ENCODE measurements around the gene SPDYE3.
"Not testable (repeated sequence)": the region's sequence is repeated elsewhere in the genome, so short reads cannot be mapped to it uniquely, and the experiment has no call there.

Gene SPDYE3, protein sequence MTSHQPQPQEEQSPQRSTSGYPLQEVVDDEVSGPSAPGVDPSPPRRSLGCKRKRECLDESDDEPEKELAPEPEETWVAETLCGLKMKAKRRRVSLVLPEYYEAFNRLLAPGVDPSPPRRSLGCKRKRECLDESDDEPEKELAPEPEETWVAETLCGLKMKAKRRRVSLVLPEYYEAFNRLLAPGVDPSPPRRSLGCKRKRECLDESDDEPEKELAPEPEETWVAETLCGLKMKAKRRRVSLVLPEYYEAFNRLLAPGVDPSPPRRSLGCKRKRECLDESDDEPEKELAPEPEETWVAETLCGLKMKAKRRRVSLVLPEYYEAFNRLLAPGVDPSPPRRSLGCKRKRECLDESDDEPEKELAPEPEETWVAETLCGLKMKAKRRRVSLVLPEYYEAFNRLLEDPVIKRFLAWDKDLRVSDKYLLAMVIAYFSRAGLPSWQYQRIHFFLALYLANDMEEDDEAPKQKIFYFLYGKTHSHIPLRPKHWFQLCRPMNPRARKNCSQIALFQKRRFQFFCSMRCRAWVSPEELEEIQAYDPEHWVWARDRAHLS

DNA sequence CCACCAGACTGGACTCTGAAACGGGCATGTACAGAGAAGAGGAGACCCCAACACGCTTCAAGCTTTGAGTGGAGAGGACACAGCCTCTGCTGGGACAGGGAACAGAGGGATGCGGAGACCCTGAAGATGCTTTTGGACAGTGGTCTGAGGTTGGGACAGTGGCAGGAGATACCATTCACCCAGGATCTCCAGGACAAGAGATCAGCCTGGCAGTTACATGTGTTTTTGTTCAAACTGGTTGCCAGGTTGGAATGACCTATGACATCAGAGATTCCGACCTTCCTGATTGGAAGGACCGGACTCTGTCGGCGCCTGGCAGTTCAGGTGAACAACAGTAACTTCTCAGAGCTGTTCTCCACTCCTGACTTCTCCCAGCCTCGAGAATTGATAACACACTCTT lies at the start of gene SPDYE3:
Gene SPDYE3 (plus strand): TSS at position 301 of the 400 bp plus-strand sequence. CDS start 184 bp downstream, outside the sequence.
- not testable (repeated sequence) for DNase-seq

DNA sequence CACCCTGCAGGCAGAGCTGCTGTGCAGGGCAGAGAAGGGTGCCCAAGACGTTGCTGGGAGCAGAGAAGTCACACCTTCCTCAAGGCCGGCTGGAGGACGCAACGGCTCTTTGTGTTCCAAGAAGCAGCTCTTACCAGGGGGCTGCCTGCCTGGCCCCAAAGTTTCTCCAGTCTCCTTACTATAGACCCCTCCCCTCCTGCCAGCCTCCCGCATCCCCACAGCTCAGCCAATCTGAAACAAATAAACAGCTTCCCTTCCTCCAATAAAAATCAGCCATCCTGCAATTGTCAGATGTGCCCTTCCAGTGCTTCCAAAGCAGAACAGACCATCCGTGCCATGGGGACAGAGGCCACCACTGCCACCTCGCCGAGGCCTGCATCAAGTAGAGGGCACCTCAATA lies 47.5 kb upstream of the SPDYE3 start:
- DNase-seq: not testable (repeated sequence)

DNA sequence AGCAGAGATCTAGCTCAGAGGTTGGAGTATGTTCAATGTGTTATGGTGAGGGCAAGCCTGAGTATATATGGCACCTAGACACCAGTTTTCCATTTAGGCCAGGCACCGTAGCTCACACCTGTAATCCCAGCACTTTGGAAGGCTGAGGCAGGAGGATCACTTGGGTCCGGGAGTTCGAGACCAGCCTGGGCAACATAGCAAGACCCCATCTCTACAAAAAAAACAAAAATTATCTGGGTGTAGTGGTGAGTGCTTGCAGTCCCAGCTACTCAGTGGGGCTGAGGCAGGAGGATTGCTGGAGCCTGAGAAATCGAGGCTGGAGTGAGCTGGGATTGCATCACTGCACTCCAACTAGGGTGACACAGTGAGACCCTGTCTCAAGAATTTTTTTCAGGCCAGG lies 44.6 kb upstream of the SPDYE3 start:
- DNase-seq: not testable (repeated sequence)

DNA sequence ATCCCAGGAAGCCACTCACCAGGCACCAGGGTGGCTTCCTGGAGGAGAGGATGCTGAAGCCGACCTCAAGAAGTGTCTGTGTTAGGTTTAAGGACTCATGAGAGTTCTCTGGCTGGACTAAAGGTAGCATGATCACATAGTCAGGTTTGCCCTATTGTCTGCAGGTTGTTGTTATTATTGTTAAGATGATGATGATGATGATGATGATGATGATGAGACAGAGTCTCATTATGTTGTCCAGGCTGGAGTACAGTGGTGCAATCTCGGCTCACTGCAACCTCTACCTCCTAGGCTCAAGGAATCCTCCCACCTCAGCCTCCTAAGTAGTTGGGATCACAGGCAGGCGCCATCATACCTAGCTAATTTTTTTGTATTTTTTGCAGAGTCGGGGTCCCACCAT lies 43.3 kb upstream of the SPDYE3 start:
- not testable (repeated sequence) for DNase-seq

DNA sequence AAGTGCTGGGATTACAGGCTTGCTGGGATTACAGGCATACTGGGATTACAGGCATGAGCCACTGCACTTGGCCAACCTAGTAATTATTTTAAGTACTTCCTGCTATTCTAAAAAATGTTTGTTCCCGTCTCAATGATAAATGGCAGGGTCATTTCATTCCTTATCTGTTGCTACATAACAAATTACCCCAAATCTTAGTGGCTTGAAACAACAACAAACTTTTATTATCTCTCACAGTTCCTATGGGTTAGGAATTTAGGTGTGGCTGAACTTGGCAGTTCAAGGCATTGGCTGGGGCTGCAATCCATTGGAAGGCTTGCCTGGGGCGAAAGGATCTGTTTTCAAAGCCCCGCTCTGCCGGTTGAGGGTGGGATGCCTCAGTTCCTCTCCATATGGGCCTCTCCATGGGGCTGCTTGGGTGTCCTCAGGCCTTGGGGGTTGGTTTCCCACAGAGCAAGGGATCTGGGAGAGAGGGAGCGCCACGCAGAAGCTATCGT lies 42.8 kb upstream of the SPDYE3 start:
- not testable (repeated sequence) for DNase-seq

DNA sequence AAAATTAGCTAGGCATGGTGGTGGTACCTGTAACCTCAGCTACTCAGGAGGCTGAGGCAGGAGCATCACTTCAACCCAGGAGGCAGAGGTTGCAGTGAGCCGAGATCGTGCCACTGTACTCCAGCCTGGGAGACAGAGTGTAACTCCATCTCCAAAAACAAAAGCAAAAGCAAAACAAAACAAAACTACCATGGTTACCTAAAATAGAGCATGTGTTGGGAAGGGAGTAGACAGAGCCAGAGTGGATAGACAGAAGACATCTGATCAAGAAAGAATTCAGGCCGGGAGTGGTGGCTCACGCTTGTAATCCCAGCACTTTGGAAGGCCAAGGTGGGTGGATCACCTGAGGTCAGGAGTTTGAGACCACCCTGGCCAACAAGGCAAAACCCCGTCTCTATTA lies 41.7 kb upstream of the SPDYE3 start:
- DNase-seq: not testable (repeated sequence)

DNA sequence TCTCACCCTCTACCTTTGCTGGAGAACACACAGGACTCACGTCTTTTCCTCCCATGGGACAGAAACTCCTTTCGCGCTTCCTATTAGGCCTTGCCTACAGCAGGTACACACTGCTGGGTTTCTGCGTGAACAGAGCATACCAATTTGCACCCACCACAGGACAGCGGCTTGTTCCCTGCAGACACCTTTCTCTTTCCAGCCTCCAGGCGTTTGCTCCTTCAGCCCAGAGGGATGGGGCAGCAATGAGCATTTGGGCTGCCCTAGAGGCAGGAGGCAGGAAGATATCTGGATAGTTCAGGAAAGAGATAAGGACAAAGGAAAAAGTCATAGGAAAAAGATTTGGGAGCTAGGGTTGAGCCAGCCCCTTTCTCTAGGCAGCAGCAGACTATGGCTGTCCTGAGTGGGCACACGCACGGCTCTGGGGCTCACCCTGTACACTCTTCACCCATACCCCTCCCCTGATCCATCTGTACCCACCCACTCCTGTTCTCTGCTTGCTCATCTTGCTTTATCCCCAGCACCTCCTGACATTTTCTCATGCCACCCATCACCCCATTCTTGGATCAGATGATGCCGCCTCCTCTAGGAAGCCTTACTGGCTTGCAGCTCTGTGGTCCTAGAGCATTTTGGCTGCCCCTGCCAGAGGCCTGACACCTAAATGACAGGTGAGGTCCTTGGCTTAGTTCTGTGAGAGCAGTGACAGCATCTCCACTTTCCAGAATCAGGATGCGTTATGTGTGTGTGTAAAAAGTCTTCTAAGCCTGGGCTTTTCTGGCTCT lies 40.7 kb upstream of the SPDYE3 start:
- no peak for DNase-seq

DNA sequence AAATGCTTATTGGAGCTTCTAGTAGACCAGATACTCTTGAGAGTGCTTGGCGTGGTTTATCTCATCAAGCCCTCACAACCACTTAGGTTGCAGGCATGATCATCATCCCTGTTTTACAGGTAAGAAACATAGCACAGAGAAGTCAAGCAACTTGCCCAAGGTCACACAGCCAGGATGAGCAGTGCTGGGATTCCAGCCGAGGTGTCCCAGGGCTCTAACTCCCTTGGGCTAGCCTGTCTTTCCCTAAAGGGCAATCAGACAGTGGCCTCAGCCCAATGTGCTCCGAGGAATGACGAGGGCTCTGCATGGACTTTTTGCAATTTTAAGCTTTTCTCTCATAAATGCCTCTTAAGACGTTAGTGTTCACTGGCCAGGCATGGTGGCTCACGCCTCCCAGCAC lies 39.9 kb upstream of the SPDYE3 start:
- no peak for DNase-seq

DNA sequence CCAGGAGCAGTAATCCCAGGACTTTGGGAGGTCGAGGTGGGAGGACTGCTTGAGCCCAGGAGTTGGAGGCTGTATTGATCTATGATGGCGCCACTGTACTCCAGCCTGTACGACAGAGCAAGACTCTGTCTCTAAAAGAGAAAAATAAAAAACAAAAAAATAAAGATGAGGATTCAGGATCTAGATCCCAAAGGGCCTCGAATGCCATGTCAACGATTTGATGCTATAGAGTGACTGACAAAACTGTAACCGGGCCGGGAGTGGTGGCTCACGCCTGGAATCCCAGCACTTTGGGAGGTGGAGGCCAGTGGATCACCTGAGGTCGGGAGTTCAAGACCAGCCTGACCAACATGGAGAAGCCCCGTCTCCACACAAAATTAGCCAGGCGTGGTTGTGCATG lies 38.6 kb upstream of the SPDYE3 start:
- not testable (repeated sequence) for DNase-seq

DNA sequence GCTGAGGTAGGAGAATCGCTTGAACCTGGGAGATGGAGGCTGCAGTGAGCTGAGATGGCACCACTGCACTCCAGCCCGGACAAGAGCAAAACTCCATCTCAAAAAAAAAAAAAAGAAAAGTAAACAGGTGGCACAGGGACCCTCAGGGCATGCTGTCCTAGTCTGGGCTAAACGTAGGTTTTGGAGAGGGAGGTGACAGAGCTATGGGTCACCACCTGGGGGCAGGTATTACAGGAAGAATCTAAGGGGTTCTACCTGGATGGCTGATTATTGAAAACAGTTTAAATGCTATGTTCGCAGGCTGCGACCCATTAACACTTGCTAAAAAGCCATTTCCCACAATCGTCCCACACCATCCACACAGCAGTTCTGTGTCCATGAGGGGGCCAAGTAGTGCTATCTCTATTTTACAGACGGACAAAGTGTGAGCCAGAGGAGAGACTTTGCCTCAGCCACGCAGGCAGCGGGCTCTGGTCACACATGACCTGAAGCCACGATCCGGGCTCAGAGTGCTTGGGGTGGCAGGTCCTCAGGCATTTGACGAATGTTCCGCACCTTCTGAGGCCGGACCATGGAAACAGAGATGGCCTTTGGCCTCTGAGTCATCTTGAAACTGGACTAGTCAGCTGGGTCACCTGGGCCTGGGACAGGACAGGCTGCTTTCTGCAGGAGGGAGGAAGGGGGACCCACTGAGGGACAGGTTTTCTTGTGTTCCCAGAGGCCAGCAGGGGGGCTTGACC lies 38.0 kb upstream of the SPDYE3 start:
- DNase-seq: not testable (repeated sequence)

DNA sequence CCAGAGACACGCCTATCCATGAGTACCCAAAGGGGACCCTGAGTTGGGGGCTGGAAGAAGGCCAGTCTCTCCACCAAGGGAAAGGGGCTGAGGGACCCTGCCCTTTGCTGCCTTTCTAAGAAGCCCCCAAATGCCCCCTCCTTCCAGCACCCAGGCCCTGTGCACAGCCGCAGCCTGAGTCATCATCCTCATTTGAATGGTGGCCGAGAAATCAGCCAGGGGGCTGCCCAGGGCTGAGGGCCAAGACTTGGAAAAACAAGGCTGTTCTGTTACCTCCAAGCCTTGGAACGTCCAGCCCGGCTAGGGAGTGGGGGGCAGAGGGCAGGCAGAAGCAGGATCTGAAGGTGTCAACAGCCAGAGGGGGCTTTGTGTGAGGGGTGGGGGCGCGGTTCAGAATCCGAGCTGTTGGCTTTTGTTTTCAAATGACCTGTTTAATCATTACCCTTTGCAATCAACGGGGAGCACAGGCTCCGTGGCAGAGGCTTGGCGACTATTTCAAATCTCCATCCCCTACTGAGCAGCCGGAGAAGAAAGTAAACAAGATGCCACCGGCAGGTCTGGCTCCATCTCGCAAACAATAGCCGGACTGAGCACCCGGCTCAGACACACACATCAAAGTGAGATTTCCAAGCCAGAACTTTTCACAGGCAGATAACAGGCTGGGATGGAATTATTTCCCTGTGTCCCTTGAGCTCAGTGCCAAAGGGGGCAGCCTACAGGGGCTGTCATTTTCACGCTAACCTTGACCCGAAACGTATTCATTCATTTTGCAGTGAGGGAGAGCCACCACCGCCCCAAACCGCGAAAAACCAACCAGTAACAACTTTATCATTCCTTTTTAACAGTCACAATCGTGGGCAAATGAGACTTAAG lies 37.2 kb upstream of the SPDYE3 start:
- DNase-seq: not testable (repeated sequence)

DNA sequence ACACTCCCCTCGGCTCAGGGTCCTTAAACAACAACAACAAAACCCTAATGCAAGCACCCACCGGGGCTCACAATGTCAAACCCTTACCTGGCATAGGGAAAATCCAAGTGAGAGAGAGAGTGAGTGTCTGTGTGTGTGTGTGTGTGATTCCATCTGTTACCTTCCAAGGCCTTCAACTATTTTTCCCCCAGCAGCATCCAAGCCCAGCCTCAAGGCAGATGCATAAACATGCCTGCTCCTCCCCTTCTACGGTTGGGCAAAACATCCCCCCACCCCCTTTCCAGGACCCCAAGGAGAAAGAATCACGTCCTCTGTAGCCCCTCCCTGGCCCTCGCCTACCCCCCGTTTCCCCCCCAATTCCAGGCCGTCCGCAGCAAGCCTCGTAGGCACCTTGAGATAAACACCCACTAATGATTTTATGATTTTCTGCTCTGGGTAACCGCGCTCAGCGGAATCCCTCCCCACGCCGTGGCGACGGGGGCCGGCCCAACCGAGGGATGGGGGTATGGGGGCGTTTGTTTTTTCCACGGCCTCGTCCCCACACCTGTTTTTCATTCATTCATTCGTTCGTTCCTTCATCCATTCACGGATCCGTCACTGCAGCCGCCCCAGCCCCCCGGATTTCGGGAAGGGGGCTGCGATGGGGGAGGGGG lies 36.4 kb upstream of the SPDYE3 start:
- DNase-seq: not testable (repeated sequence)

DNA sequence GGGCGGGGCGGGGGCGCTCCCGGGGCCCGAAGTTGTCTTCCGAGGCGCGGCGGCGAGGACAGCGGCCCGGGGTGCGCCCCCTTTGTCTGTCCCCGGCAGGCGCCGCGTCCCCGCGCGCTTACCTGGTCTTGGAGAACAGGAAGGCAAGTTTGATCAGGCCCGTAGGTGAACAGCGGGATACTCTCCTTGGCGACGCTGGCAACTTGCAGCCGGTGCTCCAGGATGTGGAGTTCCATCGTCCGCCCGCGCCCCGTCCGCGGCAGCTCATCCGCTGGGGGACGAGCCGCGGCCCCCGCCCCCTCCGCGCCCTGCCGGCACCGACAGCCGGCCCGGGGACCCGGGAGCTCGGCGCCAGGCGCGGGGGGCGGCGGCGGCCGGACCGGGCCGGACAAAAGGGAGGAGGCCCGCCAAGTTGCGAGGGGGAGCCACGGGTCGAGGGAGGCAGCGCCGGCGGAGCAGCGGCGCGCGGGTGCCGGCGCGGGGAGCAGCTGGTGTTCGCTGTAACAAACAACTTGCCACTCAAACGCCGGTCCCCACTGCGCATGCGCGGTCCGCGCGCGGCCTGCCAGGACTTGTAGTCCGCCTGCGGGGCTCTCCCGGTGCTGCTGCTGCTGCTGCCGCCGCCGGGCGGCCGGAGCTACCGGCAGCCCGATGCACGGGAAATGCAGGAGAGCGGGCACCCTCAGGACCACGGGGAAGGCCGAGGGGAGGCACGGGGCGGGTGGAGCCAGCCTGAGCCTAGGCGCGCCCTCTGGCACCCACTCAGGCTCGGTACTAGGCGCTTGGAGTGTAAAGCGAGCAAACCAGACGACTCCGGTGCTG lies 35.6 kb upstream of the SPDYE3 start:
- DNase-seq: peak; percentile 79

DNA sequence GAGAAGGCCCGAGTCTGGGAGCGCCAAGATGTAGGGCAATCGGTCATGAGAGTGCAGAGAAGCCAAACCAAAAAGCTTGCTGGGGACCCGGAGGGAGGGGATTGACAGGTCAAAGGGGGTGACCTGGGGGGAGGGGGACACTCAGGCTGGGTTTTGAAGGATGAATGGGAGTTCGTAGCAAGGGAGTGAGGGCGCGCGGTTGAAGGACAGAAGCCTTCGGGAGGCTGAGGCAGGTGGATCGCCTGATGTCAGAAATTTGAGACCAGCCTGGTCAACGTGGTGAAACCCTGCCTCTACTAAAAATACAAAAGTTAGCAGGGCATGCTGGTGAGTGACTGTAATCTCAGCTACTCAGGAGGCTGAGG lies 35.0 kb upstream of the SPDYE3 start:
- DNase-seq: not testable (repeated sequence)

DNA sequence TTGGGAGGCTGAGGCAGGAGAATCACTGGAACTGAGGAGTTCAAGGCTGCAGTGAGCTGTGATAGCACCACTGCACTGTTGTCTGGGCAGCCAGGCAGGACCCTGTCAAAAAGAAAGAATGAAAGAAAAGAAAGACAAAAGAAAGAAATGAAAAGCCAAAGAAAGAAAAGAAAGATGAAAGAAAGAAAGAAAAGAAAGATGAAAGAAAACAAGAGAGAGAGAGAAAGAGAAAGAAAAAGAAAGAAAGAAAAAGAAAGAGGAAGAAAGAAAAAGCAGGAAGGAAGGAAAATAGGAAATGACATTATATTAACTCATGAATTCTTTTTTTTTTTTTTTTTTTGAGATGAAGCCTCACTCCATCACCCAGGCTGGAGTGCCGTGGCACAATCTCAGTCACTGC lies 32.4 kb upstream of the SPDYE3 start:
- no peak for DNase-seq

DNA sequence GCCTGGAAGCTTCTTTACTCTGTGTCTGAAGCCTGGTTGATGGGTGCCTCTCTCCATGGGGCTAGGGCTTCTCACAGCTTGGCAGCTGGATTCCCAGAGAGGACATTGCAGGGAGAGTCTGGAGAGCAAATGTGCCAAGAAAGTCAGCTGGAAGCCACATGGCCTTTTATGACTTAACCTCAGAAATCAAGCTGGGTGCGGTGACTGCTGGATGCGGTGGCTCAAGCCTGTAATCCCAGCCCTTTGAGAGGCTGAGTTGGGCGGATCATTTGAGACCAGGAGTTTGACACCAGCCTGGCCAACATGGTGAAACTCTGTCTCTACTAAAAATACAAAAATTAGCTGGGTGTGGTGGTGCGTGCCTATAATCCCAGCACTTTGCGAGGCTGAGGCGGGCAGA lies 31.4 kb upstream of the SPDYE3 start:
- DNase-seq: not testable (repeated sequence)

DNA sequence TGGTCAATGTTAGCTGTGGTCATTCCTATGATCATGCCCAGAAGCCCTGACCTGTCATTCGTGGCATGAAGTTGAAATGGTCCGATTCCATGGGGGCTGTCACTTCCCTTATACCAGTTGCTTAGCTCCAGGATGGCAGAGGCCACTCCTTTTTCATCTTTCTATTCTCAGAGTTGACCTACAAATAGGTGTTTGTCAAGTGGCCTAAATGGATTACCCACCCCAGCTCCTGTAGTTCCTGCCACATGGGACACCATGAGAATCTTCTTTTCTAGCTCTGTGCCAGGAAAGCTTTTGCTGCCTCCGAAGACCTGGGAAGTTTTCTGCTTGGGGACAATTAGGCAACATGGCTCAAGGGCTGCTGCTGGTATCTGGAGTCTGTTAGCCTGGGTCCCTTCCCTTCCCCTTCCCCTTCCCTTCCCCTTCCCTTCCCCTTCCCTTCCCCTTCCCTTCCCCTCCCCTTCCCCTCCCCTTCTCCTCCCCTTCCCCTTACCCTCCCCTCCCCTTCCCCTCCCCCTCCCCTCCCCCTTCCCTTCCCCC lies 25.4 kb upstream of the SPDYE3 start:
- DNase-seq: not testable (repeated sequence)

DNA sequence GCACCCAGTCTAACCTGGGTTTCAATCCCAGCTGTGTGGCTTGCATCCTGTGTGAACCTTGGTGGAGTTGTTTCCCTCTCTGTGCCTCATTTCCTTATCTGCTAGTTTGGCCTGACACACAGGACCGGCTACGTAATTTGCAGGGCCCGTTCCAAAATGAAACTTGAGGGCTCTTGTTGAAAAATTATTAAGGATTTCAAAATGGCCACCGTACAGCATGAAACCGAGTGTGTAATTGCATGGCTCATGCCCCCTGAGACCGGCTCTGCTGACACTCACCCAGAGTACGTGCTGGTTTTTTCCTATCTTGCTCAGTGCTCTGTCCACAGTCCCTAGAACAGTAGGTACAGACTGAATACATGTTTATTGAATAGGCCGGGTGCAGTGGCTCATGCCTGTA lies 24.4 kb upstream of the SPDYE3 start:
- DNase-seq: not testable (repeated sequence)

DNA sequence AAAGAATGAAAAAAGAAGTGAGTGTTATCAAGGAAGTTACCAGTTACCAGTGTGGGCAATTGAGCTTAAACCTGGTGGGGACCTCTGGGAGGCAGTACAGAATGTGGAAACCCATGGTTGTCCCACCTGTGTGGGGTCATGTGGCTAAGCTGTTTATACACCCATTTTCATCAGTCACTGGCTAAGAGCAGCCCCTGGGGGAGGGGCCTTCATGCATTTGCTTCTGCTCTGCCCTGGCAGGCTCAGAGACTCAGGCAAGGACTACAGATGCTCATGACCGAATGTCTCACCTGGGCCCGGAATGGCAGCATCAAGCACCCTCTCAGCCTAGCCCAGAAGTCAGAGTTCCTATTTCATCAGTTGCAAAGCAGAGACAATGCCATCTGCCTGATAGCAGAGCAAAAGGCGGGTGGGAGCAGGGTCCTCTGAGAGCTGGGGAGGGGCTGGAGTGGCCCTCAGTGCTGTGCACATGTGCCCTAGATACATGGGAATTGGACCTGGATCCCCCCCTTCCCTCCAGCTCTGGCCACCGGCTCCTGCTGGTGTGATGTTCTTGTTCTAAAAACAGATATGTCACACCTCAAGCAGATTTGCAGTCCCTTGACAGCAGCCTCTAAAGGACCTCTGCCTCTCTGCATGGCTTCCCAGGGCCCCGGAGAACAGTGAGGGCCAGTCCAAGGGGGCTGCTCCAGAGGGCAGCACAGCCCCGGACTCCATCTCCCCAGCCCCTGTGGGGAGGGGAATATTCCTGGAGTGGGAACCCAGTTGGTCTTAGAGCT lies 20.1 kb upstream of the SPDYE3 start:
- DNase-seq: not testable (repeated sequence)

Measured in kidney glomerular epithelial cell (primary cell).